CD4-positive, alpha-beta T cell treated with Interferon alpha-2 for 1 hour (primary cell): Measurements from ENCODE around the gene ABCA1.
"Not testable (repeated sequence)": the region's sequence is repeated elsewhere in the genome, so short reads cannot be mapped to it uniquely, and the experiment has no call there.

ENCODE experiments used
- DNase-seq, 2 donors: peaks; one replicate each; pipeline ENCODE4 v3.0.0-alpha.2; 2020 to 2022

ABCA1 gene

DNA sequence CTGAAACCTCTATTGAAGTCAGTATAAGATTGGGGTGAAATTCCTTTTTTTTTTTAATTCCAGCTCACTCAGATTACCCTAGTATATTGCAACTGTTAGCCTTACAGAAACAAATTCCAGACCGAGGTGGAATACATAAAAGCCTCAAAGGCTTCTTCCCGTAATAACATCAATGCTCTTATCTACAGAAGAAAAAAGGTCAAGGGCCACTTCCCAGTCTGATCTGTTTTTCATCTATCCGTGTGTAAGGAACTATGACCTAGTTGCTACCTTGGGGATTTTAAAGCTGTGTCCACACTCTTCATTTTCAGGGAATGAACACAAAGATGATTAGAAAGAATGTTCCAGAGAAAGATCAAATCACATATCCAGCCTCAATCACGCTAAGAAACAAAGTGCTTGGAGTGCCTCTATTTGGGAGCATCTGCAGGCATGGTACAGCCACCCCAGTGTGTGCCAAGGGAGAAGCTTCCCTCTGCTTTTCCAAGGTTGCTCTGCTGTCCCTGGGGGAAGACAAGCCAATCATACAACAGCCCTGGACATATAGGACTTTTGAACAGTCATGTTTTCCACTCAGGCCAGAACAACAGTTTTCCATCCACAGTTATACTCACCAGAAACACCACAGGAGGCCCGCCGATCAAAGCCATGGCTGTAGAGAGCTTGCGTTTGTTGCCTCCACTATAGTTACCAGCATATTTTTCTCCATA lies 140.5 kb downstream of the ABCA1 start:
- no peak for DNase-seq

DNA sequence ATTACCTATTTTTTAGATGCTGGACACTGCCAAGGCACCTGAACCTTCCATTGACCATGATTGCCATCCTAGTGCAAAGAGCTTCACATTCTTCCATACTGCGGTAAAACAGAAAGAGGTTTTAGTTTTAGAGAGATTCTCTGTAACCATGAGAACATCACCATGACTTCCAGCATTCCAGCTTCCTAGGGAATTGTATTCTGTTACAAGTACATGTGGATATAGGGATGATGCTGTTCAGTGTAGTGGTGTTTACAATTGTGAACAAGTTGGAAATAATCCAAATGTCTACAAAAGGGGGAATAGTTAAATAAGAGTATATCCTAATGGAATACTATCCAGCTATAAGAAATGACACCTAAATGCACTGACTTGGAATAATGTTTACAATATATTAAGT lies 141.7 kb downstream of the ABCA1 start:
- DNase-seq: no peak

DNA sequence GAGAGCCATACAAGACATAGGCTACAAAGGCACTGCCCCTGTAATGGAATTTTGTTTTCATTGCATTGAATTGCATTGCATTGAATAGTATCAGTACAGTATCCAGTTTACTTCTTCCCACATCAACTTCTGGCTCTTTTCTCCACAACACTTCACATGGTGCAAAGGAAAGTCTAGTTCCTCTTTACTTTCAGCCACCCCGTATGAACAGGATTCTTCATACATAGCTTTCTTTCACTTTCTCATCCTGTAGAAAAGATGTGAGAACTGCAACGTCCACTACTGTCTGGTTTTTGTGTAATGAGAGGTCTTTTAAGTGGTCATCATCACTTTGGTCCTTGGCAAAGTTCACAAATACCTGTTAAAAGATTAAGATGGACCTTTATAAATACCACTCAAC lies 143.9 kb downstream of the ABCA1 start:
- DNase-seq: no peak

DNA sequence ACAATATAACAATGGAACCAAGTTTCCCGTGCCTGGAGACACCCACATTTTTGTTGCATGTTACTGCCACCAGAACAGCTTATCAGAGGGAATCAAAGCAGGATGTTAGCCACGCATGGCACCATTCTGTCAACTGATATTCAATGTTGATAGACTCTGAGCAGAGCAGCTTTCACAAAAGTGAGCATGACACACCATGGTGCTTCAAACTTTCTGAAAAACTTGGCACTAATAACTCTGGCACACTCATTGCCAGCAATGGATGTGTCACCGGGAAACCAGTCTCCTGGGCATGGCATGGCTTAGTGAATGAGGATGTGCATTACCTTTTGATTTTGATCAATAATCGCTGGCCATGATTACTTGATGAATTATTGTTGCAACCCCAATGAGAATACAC lies 144.4 kb downstream of the ABCA1 start:
- no peak for DNase-seq

DNA sequence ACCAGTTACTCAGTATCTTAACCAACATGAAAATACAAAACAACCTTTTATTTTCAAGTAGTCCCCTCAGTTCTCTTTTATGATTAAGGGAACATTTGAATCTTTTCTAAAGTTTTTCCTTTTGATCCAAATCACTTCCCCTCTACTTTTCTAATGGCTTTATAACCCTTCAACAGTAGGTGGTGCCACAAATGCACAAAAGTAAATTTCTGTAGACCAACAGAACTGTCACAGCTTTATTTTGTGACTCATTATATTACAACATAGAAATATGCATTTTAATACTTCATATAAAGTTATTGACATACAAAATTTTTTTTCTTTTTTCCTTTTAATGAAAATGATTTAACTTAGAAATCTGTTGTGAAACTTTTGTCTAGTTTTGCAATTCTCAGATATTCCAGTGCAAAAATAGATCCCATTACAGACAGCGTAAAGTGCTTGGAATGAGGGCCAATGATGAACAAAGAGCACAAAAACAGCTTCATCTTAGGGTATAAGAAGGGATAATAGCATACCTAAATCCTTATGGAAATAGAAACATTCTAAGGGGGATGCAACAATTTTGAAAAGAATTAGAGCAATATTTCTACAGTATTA lies 147.1 kb downstream of the ABCA1 start:
- peak in 1 of 2 donors; percentile 34 for DNase-seq

DNA sequence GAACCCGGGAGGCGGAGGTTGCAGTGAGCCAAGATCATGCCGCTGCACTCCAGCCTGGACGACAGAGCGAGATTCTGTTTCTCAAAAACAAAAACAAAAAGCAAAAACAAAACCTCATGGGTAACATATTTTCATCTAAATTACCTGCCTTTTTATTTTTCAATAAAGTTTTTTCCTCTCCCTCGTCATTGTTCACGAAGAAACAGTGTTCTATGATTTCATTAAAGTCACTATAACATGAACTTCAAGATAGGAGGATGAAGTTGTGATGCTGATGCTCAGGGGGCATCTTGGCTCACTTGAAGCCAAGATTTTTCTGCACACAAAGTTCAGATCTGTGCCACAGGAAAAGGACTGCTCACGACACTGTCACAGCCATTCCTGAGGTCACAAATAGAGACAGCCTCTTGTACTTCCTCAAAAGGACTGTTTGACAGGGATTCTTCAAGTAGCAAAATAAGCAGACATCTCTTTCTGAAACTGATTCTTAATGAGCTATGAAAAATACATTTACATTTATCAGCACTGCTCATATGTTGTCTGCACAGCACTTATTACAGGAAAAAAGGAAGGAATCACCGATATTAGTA lies 147.9 kb downstream of the ABCA1 start:
- DNase-seq: no peak

DNA sequence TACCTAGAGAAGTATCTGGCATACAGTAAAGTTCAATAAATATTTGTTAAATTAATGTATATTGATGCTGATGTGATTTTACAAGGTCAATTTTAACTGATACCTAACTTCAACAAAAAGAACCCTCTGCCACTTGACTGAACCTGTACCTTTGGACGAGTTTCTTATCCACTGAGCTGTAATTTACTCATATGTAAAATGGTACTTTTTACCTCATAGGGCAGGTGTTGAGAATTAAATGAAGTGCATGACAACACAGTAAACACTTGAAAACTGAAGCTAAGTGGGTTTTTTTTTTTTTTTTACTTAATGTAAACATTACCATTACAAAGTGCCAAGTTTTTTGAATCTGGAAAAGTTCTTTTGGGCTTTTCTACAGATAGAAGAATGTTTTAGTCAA lies 148.6 kb downstream of the ABCA1 start:
- DNase-seq: no peak

DNA sequence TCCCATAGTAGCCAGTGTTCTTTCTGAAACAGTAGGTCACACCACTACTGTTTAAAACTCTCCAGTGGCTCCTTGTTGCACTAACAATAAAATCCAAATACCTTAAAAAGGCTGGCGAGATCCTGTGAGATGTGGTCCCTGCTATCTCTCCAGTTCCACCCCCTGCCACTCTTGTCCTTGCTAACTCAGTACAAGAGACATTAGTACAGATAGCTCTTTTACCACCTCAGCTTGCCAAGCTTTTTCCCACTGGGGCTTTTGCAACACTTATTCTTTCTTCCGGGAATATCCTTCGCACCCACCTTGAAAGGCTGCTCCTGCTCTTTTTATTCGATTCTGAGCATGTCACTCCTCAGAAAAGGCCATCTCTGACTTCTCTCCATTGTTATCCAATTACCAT lies 149.2 kb downstream of the ABCA1 start:
- DNase-seq: no peak

DNA sequence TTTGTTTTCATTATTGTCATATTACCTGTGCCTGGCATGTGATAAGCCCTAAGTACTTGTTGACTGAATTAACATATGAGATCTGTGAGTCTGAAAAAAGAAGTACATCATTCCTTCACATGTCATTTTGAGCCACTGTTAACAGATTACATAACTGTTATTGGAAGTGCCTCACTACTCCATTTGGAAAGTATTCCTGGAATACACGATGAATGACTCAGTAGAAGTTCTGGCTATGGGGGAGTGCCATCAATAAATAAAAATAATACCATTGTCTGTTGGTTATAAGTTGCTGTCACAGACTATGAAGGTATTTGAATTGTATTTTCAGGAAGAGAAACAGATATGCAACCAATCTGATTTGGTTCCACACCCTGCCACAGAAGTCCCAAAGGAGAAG lies 151.2 kb downstream of the ABCA1 start:
- no peak for DNase-seq

DNA sequence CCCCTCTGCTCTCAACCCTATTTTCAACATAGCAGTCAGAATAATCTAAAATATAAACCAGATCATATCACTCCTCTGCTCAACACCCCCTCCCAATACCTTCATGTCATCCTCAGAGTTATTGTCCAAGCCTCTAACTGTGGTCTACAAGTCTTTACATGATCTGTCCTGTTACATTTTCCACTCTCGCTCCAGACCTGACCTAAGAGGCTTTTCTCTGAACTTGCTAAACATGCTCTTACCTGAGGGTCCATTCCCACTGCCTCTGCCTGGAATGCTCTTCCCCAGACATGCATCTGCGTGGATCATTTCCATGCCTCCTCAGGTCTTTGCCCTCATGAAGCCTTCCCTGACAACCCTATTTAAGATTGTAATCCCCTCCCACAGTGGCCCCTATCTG lies 152.0 kb downstream of the ABCA1 start:
- no peak for DNase-seq

DNA sequence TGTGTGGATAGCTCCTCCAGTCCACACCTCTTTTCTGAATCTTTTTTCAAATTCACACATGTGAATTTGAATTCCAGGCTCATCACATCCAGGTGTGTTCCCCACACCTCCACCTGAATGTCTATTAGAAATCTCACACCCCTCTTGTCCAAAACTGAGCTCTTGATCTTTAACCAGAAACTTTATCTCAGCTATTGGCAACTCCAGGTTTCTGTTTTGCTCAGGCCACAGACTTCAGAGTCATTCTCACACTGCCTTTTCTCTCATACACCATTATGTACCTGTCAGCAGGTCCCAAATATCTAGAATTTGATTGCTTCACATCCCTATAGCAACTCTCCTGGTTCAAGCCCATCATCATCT lies 152.4 kb downstream of the ABCA1 start:
- no peak for DNase-seq

DNA sequence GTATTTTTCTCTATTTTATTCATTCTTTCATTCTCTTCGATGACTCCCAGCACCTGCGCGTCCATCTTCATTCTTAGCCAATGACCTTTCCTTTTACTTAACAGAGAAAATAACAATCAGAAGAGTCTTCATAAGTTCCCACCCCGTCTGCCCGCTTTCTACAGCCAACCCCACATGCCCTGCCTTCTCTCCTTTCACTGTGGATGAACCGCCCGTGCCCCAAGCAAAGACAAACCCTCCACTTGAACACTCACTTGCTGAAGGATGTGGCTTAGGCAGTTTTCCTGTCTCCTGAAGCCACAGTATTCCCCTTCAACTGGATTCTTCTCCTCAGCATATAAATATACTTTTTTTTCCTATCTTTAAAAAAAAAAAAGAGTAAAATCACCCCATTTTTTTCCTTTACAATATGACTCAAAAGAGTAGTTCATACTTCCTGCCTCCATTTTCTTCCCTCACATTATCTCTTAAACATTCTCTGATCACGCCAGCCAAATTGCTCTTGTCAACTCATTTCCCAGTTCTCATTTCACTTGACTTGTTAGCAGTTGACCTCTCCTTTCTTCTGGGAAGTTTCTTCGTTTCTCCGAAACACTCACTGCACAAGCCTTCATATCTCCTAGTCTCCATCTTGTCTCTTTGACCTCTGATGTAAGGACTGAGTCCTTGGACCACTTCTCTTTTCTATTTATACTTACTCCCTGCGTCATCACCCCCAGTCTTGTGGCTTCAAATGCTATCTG lies 153.0 kb downstream of the ABCA1 start:
- DNase-seq: peak in 1 of 2 donors; percentile 55

DNA sequence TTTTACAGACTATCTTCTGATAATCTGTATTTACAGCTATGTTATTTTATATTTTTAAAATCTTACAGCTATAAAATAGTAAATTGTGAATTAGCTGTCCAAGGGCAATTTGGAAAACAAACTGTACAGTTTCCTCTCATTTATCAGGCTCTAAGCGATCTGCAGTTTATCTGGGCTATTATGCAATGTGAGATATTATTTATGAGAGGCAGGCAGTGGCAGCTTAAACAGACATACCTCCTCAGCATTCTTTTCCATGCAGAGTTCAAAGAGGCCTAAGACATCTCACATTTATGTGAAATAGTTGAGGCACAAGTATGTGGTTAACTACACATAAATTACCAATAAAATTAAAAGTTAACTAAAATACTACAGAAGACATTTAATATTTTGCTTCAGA lies 153.8 kb downstream of the ABCA1 start:
- no peak for DNase-seq

DNA sequence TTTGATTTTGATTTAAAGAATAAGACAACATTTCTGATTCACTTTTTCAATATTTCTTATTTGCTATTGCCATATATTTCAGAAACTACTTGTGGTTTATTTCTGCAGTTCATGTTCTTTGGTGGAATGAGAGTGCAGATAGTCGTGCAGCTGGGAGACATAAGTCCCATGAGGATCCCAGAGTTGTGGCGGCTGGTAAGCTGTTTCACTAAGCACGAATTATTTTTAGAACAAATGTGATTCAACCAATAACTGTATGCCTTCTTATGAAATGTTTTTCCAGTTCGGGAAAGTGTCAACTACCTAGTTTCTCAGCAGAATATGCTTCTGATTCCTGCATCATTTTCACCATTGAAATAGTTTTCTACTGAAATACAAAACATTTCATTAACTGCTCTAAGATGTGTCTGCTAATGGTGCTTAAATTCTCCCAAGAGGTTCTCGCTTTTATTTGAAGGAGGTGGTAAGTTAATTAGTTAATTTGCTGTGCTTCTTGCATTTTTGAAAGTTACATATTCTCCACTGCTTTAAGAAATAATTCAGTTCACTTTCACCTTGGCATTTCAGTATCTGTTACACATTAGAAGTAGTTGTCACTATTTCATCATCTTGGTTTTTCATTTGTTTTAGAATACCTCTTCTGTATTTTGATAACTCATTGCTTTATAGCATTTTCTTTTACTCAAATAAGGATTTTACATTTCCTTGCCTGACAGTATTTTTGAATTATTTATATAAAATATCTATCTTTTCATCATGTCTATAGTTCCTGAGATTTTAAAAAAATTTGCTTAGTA lies 155.0 kb downstream of the ABCA1 start:
- no peak for DNase-seq

DNA sequence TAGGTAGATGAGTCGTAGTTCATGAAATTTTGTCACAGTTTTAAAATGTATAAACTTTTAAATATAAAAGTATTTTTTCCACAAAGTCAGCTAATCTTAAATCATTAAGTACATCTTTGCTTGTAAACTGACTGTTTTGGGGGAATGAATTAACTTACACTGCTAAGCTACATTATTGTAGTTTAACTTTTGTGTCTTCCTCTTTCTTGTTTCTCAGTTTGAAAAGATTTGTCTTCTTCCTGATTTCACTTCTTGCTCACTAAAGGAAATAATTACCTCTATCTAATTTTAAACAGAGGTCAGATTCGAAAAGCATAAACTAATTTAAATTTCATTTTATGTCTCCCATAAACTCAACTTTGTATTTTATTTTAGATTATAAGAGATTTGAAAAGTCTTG lies 158.3 kb downstream of the ABCA1 start:
- DNase-seq: no peak

DNA sequence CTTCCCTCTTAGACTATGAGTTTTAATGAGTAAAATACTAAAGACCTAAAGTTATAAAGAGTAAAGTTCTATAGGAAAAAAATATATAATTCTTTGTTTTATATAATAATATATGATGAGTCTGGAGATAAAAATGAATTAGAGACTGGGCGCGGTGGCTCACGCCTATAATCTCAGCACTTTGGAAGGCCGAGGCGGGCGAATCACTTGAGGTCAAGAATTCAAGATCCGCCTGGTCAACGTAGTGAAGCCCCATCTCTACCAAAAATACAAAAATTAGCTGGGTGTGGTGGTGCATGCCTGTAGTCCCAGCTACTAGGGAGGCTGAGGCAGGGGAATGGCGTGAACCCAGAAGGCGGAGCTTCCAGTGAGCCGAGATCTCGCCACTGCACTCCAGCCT lies 158.9 kb downstream of the ABCA1 start:
- DNase-seq: not testable (repeated sequence)

DNA sequence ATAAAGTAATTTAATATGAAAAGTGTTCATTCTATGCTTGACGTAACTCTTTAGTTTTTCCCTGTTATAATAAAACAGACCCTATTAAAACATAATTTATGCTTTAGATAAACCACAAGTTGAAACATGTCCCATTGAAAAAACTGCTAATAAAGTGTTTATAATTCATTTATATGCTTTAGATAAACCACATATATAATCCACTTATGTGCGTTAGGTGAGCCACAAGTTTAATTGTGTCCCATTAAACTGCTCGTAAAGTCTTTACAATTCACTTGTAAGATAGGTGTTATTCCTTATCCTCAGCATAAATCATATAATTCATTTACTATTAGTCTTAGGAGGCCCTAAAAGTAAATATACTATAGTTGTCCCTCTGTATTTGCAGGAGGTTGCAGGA lies 160.4 kb downstream of the ABCA1 start:
- DNase-seq: no peak

DNA sequence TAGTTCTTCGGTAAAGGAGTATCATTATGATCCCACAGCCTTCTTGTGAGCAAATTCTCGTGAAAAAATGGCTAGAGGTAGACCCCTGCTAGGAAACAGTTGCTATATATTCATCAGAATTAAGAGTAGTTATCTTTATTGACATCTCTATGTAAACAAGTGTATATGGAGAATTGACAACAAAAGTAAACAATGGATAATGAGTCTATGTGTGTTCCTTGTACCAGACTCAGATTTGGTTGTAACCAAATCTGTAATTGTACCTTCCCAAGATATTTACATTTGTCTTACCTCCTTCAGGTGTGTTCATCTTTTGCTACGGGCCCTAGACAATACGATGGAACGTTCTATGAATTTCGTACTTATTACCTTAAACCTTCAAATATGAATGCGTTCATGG lies 161.9 kb downstream of the ABCA1 start:
- DNase-seq: no peak

DNA sequence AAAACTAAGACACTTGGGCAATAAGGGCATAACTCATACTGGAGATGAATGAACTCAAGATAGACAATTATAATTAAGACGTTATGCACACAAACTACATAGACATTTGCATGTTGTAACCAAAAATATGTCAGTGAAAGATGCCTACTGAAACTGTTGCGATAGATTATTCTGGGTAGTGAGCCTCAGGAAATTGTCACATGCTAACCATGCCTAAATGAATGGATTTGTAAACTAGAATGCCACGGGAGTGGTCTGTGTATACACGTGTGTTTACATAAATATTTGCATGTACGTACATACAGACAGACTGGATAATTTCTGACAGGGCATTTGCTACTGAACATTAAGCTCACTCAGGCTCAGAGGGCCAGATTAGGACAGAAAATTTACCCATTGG lies 162.8 kb downstream of the ABCA1 start:
- DNase-seq: no peak

DNA sequence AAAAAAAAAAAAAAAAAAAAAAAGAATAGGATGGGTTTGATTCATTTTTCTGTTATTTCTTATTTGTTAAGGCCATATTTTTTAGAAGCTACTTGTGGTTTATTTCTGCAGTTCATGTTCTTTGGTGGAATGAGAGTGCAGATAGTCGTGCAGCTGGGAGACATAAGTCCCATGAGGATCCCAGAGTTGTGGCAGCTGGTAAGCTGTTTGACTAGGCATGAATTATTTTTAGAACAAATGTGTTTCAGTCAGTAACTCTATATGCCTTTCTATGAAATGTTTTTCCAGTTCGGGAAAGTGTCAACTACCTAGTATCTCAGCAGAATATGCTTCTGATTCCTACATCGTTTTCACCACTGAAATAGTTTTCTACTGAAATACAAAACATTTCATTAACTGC lies 169.0 kb downstream of the ABCA1 start:
- no peak for DNase-seq

DNA sequence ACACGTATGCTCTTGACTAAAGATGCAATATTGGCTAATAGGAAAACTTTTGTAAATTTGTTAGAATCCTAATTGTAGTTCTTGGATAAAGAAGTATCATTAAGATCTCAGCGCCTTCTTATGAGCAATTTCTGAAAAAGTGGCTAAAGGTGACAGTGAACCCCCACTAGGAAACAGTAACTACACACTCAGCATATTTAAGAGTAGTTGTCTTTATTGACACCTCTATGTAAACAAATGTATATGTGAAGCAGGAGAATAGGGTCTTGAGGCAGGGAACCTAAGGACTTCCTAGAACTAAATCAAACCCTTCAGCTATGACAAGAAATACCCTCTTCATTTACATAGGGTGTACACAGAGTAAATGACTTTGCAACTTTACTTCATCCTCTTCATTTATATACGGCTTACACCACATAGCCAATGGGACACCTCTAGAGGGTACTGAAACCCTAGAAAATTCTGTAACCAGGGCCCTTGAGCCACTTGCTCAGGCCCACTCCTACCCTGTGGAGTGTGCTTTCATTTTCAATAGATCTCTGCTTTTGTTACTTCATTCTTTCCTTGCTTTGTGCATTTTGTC lies 177.7 kb downstream of the ABCA1 start:
- no peak for DNase-seq

DNA sequence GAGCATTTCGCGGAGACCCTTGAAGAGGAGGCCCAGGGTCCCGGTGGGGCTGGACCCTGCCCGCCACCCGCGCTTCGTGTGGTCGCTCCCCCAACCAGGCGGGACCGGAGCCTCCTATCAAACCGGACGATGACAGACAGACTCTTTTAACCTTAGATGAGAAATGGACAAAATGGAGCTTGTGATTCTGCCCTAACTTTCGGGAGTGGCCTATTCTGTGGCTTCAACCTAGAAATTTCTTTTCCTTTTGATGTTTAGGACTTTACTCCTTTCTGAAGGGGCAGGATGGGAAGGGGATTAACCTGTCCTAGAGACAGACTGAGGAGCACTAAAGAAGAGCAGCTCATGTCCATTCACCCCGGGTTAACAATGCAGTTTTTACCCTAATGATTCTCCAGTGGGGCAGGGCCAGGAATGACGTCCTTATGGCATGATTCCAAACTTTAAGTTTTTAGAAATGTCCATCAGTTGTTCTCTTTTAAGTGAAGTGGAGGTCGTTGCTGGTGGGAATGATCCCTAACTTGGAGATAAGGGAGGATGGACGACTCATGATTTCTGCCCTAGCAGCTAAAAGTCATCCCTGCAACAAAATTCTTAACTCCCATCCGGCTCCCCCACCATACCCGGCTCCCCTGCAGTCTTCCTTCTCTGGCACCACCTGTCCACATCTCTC lies 179.5 kb downstream of the ABCA1 start:
- DNase-seq: no peak
